Measurements from ENCODE around the gene BRD7.

Gene BRD7

GRCh38 chr16:50303041-50303604, 65.7 kb downstream of the BRD7 start:
- DNase-seq, result no peak

GRCh38 chr16:50302472-50303005, 66.2 kb downstream of the BRD7 start:
- peak; percentile 18 for DNase-seq

GRCh38 chr16:50301626-50302471, 66.9 kb downstream of the BRD7 start:
- DNase-seq, result peak; percentile 38

GRCh38 chr16:50300942-50301625, 67.7 kb downstream of the BRD7 start:
- DNase-seq, result peak; percentile 29

GRCh38 chr16:50299508-50300105, 69.2 kb downstream of the BRD7 start:
- DNase-seq, result peak; percentile 37

GRCh38 chr16:50298591-50299507, 69.9 kb downstream of the BRD7 start:
- no peak for DNase-seq

GRCh38 chr16:50298075-50298460, 70.7 kb downstream of the BRD7 start:
- no peak for DNase-seq

- no peak for DNase-seq
Measured at GRCh38 chr16:50297301-50298074, 71.3 kb downstream of the BRD7 start.

- no peak for DNase-seq
Measured at GRCh38 chr16:50296807-50297206, 72.0 kb downstream of the BRD7 start.

- no peak for DNase-seq
Measured at GRCh38 chr16:50295541-50296132, 73.2 kb downstream of the BRD7 start.

- DNase-seq, result no peak
Measured at GRCh38 chr16:50294955-50295354, 73.8 kb downstream of the BRD7 start.

- no peak for DNase-seq
Measured at GRCh38 chr16:50293994-50294855, 74.6 kb downstream of the BRD7 start.

GRCh38 chr16:50293041-50293783, 75.6 kb downstream of the BRD7 start:
- DNase-seq, result no peak

GRCh38 chr16:50292566-50292948, 76.2 kb downstream of the BRD7 start:
- no peak for DNase-seq

- no peak for DNase-seq
Measured at GRCh38 chr16:50291719-50292565, 76.8 kb downstream of the BRD7 start.

GRCh38 chr16:50290856-50291255, 77.9 kb downstream of the BRD7 start:
- no peak for DNase-seq

- DNase-seq, result no peak
Measured at GRCh38 chr16:50289950-50290764, 78.6 kb downstream of the BRD7 start.
